ENCODE data around the gene CACNA2D3.

DNA sequence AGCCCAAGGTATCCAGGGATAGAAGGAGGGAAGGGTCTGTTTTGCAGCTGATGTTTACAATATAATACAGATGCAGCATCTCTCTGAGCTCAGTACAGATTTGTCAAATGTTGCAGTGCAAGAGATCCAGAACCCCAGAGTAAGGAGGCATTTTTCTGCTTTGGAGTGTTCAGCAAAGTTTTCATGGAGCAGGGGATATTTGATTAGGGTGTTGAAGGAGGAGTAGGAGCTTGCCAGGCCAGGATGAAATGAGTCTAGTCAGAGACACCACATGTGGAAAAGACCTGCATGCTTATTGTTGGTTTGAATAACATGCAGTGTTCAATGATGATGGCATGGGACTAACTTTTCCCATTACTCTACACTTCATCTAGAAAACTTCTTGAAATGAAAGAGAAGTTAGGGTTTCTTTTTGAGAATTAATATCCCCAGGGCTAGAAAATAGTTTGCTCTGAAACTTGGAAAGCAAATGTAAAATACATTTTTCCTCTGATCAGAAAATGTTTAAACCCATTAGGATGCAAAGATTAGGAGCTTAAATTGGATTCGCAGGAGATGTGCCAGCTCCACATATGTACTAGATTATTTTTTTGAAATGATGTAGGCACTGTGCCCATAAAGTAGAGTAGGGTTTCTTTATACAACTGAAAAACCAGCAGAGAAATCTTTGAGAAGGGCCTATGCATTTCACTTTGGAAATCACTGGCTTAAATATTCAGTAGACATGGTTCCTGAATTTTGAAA lies 243.8 kb downstream of the CACNA2D3 start:
- TF ChIP-seq EZH2 (IDR thresholded peaks at IDR 0.05; ENCODE audit: insufficient read depth, poor library complexity, severe bottlenecking) (no peak), EZH2phosphoT487 (IDR thresholded peaks at IDR 0.05; ENCODE audit: insufficient read depth, low read depth) (no peak)
